K562 (cell line): Measurements from ENCODE around the gene CLCN6. TPM values are rescaled to one million over a fixed set of nuclear protein-coding genes. Genes with fewer than 3 reads are reported as not detected.

Experiments used
- ARID2 ChIP-seq: fragments of 450-650 bp; IDR thresholded peaks from 2 replicates; pipeline ENCODE4 v1.6.1; 2017; ENCODE audit warnings: antibody characterized with exemption, mild to moderate bottlenecking
- ATF4 ChIP-seq: fragments of 450-650 bp; formaldehyde crosslinking; IDR thresholded peaks from 2 replicates; pipeline ENCODE4 v1.4.0; 2022; ENCODE audit warnings: mild to moderate bottlenecking, moderate library complexity
- EGR1 ChIP-seq: fragments of 450-650 bp; conservative IDR thresholded peaks from 2 replicates; pipeline ENCODE4 v1.6.1; 2017; ENCODE audit warnings: mild to moderate bottlenecking
- ETS2 ChIP-seq: IDR thresholded peaks from 2 replicates; pipeline ENCODE4 v1.6.1; 2016; ENCODE audit warnings: borderline replicate concordance, missing genetic modification characterization, mild to moderate bottlenecking, moderate library complexity, missing compliant biosample characterization; ENCODE audit not compliant: poor library complexity, severe bottlenecking
- HIVEP1 ChIP-seq: fragments of 250-450 bp; sonication (Bioruptor Pico); IDR thresholded peaks from 2 replicates; pipeline ENCODE4 v1.4.0; 2020; ENCODE audit warnings: mild to moderate bottlenecking
- HNRNPLL ChIP-seq: fragments of 200-400 bp; formaldehyde crosslinking; IDR thresholded peaks from 2 replicates; pipeline ENCODE4 v1.6.1; 2017; ENCODE audit warnings: low read length, low read depth, mild to moderate bottlenecking; ENCODE audit not compliant: poor library complexity, severe bottlenecking
- HOMEZ ChIP-seq: fragments of 250-450 bp; sonication (Bioruptor Pico); IDR thresholded peaks from 2 replicates; pipeline ENCODE4 v1.4.0; 2020; ENCODE audit warnings: mild to moderate bottlenecking, moderate library complexity
- IRF2 ChIP-seq: sonication (generic); formaldehyde crosslinking; IDR thresholded peaks from 2 replicates; pipeline ENCODE4 v1.8.1; 2022; ENCODE audit warnings: mild to moderate bottlenecking, missing genetic modification reagents
- KAT2B ChIP-seq: IDR thresholded peaks from one replicate; pipeline ENCODE4 v1.6.1; 2012; ENCODE audit warnings: low read depth, mild to moderate bottlenecking, control low read depth, inconsistent platforms, low read length, moderate library complexity
- KLF1 ChIP-seq: fragments of 450-650 bp; IDR thresholded peaks from 2 replicates; pipeline ENCODE4 v1.6.1; 2016; ENCODE audit warnings: missing genetic modification characterization, missing compliant biosample characterization
- KLF13 ChIP-seq: fragments of 450-650 bp; IDR thresholded peaks from 2 replicates; pipeline ENCODE4 v1.6.1; 2016; ENCODE audit warnings: missing genetic modification characterization, low read depth, mild to moderate bottlenecking, missing compliant biosample characterization, moderate library complexity, borderline replicate concordance
- L3MBTL2 ChIP-seq: fragments of 450-650 bp; IDR thresholded peaks from 2 replicates; pipeline ENCODE4 v1.6.1; 2016; ENCODE audit warnings: mild to moderate bottlenecking, moderate library complexity
- MLLT1 ChIP-seq, 2 experiments: fragments of 450-650 bp; IDR thresholded peaks; 2 replicates each; pipeline ENCODE4 v1.6.1; 2016
- NCOR1 ChIP-seq: fragments of 450-650 bp; IDR thresholded peaks from 2 replicates; pipeline ENCODE4 v1.6.1; 2016; ENCODE audit warnings: mild to moderate bottlenecking, moderate library complexity
- NFE2 ChIP-seq: IDR thresholded peaks from 2 replicates; pipeline ENCODE4 v1.6.1; 2014; ENCODE audit warnings: antibody characterized with exemption, low read depth
- NR4A1 ChIP-seq, 2 experiments: fragments of 250-450 bp in 1 of 2; fragments of 450-650 bp in 1 of 2; sonication (Bioruptor Pico) in 1 of 2; IDR thresholded peaks; 2 replicates each; pipeline versions ENCODE4 v1.4.0 to v1.6.1; 2016 to 2020; ENCODE audit warnings: mild to moderate bottlenecking in 2 of 2, missing compliant biosample characterization in 1 of 2, missing genetic modification characterization in 1 of 2, moderate library complexity in 1 of 2
- RCOR1 ChIP-seq, 2 experiments: IDR thresholded peaks; 2 replicates each; pipeline ENCODE4 v1.6.1; 2012; ENCODE audit warnings: low read depth in 2 of 2, low read length in 2 of 2, borderline replicate concordance in 1 of 2, improper control_type of control experiment in 1 of 2
- SIX5 ChIP-seq, 2 experiments: IDR thresholded peaks; 2 replicates each; pipeline ENCODE4 v1.6.1; 2011; ENCODE audit warnings: low read length in 2 of 2, borderline replicate concordance in 1 of 2, low read depth in 1 of 2, mild to moderate bottlenecking in 1 of 2, moderate library complexity in 1 of 2; ENCODE audit not compliant: insufficient read depth in 1 of 2
- THAP7 ChIP-seq: fragments of 250-450 bp; sonication (Bioruptor Pico); IDR thresholded peaks from 2 replicates; pipeline ENCODE4 v1.5.0; 2021
- ZBTB17 ChIP-seq: fragments of 450-650 bp; formaldehyde crosslinking; IDR thresholded peaks from 2 replicates; pipeline ENCODE4 v1.4.0; 2020; ENCODE audit warnings: mild to moderate bottlenecking
- ZNF133 ChIP-seq: fragments of 250-450 bp; sonication (Bioruptor Pico); IDR thresholded peaks from 2 replicates; pipeline ENCODE4 v1.4.0; 2020; ENCODE audit warnings: mild to moderate bottlenecking
- ZNF232 ChIP-seq: sonication (generic); formaldehyde crosslinking; IDR thresholded peaks from 2 replicates; pipeline ENCODE4 v1.8.0; 2022; ENCODE audit warnings: mild to moderate bottlenecking, missing genetic modification reagents
- ZNF830 ChIP-seq: fragments of 250-450 bp; sonication (Bioruptor Pico); IDR thresholded peaks from 2 replicates; pipeline ENCODE4 v1.5.0; 2021; ENCODE audit warnings: mild to moderate bottlenecking
- ZZZ3 ChIP-seq: fragments of 450-650 bp; IDR thresholded peaks from 2 replicates; pipeline ENCODE4 v1.6.1; 2016; ENCODE audit warnings: antibody characterized with exemption, mild to moderate bottlenecking, moderate library complexity
- polyA plus RNA-seq, 8 experiments: library from polyadenylated mRNA; depleted of rRNA in 4 of 8; stranded (reverse) in 5 of 8; unstranded in 3 of 8; fragments of >200 nt; fragmentation: Nextera tagmentation in 2 of 8; fragmentation: Illumina TruSeq in 1 of 8; extraction: Ambion mirVana in 2 of 8; extraction: Trizol in 1 of 8; gene quantifications; 2 replicates each; pipeline versions ENCODE4 v1.2.1 to v1.2.3, GENCODE V29; 2011 to 2014; ENCODE audit warnings: inconsistent platforms in 1 of 8, missing spikeins in 1 of 8
- total RNA-seq, 7 experiments: library from RNA; depleted of rRNA in 6 of 7; stranded (reverse); fragments of >200 nt in 6 of 7; fragmentation: Illumina TruSeq in 2 of 7; extraction: Trizol in 2 of 7; gene quantifications; 2 replicates each; pipeline versions ENCODE4 v1.2.1 to v1.2.3, GENCODE V29; 2011 to 2021; ENCODE audit warnings: low replicate concordance in 1 of 7

Gene CLCN6
- total and polyA plus RNA-seq, 9 of the 15 experiments (the other 6 are each of a cell fraction or from before 2014, with no cell fraction given) = 2.0 to 21.8 (median 13.6) TPM

- TF ChIP-seq THAP7 (CRISPR knock-in tag) = no peak
- no peak for TF ChIP-seq IRF2
- TF ChIP-seq ZZZ3 = peak; percentile 78; the same call in 1 of the 2 replicates
- TF ChIP-seq HIVEP1 = no peak
- no peak for TF ChIP-seq ATF4 (CRISPR knock-in tag)
- TF ChIP-seq ZNF133 = no peak
- no peak for TF ChIP-seq L3MBTL2
- TF ChIP-seq HOMEZ = no peak
- no peak for TF ChIP-seq KLF1 (tag)
- no peak for TF ChIP-seq NR4A1 (CRISPR knock-in tag; IDR thresholded peaks at IDR 0.05)
- no peak for TF ChIP-seq NR4A1 (tag; IDR thresholded peaks at IDR 0.05)
- peak in 1 of 2 experiments; percentile 89; a peak in 2 of 4 replicates for TF ChIP-seq MLLT1 (IDR thresholded peaks at IDR 0.05)
- no peak for TF ChIP-seq SIX5 (IDR thresholded peaks at IDR 0.05; ENCODE audit: borderline replicate concordance in 1 of 2, insufficient read depth in 1 of 2, low read depth in 1 of 2, low read length in 2 of 2)
- no peak for TF ChIP-seq ETS2 (tag)
- no peak for TF ChIP-seq NFE2
- TF ChIP-seq ARID2 = peak; percentile 98
- TF ChIP-seq ZNF232 (CRISPR knock-in tag) = no peak
- TF ChIP-seq RCOR1 (IDR thresholded peaks at IDR 0.05; ENCODE audit: borderline replicate concordance in 1 of 2, low read depth in 2 of 2, low read length in 2 of 2) = 0 out of 4 replicates have a peak, but pooled peaks of 1 of the 2 experiments have one; percentile 28
- 0 out of 2 replicates have a peak, but pooled peaks have one; percentile 19 for TF ChIP-seq NCOR1
- no peak for TF ChIP-seq KLF13 (tag)
- TF ChIP-seq ZBTB17 (CRISPR knock-in tag) = 0 out of 2 replicates have a peak, but pooled peaks have one; percentile 63
- no peak for TF ChIP-seq HNRNPLL
- no peak for TF ChIP-seq ZNF830 (CRISPR knock-in tag)
- no peak for TF ChIP-seq KAT2B
- TF ChIP-seq EGR1 = no peak
These were observed 32.6 kb downstream of the CLCN6 start (continued) for GRCh38 chr1:11838349-11839272.
